K562 (cell line): ENCODE data around the gene PLCL2. TPM values are rescaled to one million over a fixed set of nuclear protein-coding genes. Genes with fewer than 3 reads are reported as not detected.

Experiments used
- ATAC-seq: fragments of 200-7000 bp; cut with Tn5 transposase; 3 replicates; pipeline ENCODE4 v1.9.1; 2020; ENCODE audit warnings: moderate library complexity
- BruUV-seq: library from RNA; stranded (reverse); fragments of 400-500 nt; replicated peaks from 2 replicates; lab custom pipeline; 2021; lab: Mats Ljungman, UMichigan
- CTCF ChIA-PET: fragments of 300-600 bp; formaldehyde crosslinking; extraction: SDS; loops from one replicate; lab custom pipeline; 2021; ENCODE audit warnings: low intra/inter-chr PET ratio; lab: Yijun Ruan, JAX
- POLR2A ChIA-PET: fragments of 300-600, 350-650 bp; sonication (Branson Sonifier 250); formaldehyde crosslinking; extraction: SDS; loops from one replicate; lab custom pipeline; 2021; ENCODE audit warnings: antibody characterized with exemption, inconsistent platforms; lab: Yijun Ruan, JAX
- DNase-seq, 4 experiments: peaks; one replicate each; pipeline versions ENCODE4 v3.0.0 to v3.0.0-alpha.2; 2011 to 2018; ENCODE audit warnings: low spot score in 3 of 4, mixed read lengths in 3 of 4; ENCODE audit errors: extremely low read depth in 1 of 4
- FAIRE-seq: peaks from 2 replicates; lab custom pipeline; 2011; peaks lifted over from hg19 to GRCh38; lab: Jason Lieb, UNC
- H2AFZ ChIP-seq: 2 replicates; pipeline ENCODE4 v1.6.0; 2011; ENCODE audit warnings: low read depth, low read length, control low read depth, inconsistent platforms
- H3K27ac ChIP-seq: fragments of 200-600 bp; 3 replicates; pipeline ENCODE4 v1.8.0; 2011; ENCODE audit warnings: low read depth, mild to moderate bottlenecking, control low read depth, inconsistent platforms, low read length, moderate library complexity, mixed read lengths; ENCODE audit errors: extremely low read depth
- H3K27me3 ChIP-seq, 2 experiments: fragments of 300-600 bp in 1 of 2; 2 replicates in 1 of 2; 3 replicates in 1 of 2; pipeline versions ENCODE4 v1.6.0 to v1.8.0; 2011; ENCODE audit warnings: inconsistent platforms in 2 of 2, low read length in 2 of 2, mild to moderate bottlenecking in 1 of 2, mixed read lengths in 1 of 2, moderate library complexity in 1 of 2; ENCODE audit not compliant: control insufficient read depth in 2 of 2, insufficient read depth in 2 of 2
- H3K36me3 ChIP-seq: fragments of 300-600 bp; 3 replicates; pipeline ENCODE4 v1.8.0; 2011; ENCODE audit warnings: mild to moderate bottlenecking, low read length, inconsistent platforms; ENCODE audit not compliant: control insufficient read depth, insufficient read depth
- H3K4me1 ChIP-seq, 2 experiments: fragments of 200-600 bp in 1 of 2; replicated peaks in 1 of 2; 2 replicates in 1 of 2; 3 replicates in 1 of 2; pipeline versions ENCODE4 v1.5.1 to v1.8.0; 2011; ENCODE audit warnings: inconsistent platforms in 2 of 2, low read length in 2 of 2, mild to moderate bottlenecking in 1 of 2, mixed read lengths in 1 of 2, moderate library complexity in 1 of 2; ENCODE audit not compliant: control insufficient read depth in 2 of 2, insufficient read depth in 2 of 2
- H3K4me2 ChIP-seq: 2 replicates; pipeline ENCODE4 v1.6.1; 2011; ENCODE audit warnings: low read length, control low read depth, inconsistent platforms, mixed read lengths; ENCODE audit not compliant: insufficient read depth
- H3K4me3 ChIP-seq: fragments of 200-600 bp; sonication (generic), shearing (Covaris generic); 2 replicates; pipeline ENCODE4 v1.5.1; 2016; ENCODE audit warnings: control low read depth, inconsistent platforms
- H3K79me2 ChIP-seq: fragments of 200-600 bp; 3 replicates; pipeline ENCODE4 v1.8.0; 2011; ENCODE audit warnings: low read length, inconsistent platforms; ENCODE audit not compliant: control insufficient read depth, insufficient read depth
- H3K9ac ChIP-seq, 2 experiments: 2 replicates each; pipeline versions ENCODE4 v1.6.0 to v1.6.1; 2011; ENCODE audit warnings: low read depth in 2 of 2, low read length in 2 of 2, control low read depth in 1 of 2, inconsistent platforms in 1 of 2, mild to moderate bottlenecking in 1 of 2, mixed read lengths in 1 of 2; ENCODE audit not compliant: insufficient read depth in 1 of 2
- H3K9me1 ChIP-seq: one replicate; pipeline ENCODE4 v1.6.0; 2011; ENCODE audit warnings: inconsistent platforms, mild to moderate bottlenecking, low read length, moderate library complexity; ENCODE audit not compliant: control insufficient read depth, insufficient read depth
- H3K9me3 ChIP-seq: replicated peaks from 2 replicates; pipeline ENCODE4 v1.5.1; 2011; ENCODE audit warnings: low read depth, low read length, inconsistent platforms; ENCODE audit not compliant: control insufficient read depth, insufficient read depth
- H4K20me1 ChIP-seq: replicated peaks from 2 replicates; pipeline ENCODE4 v1.6.1; 2011; ENCODE audit warnings: low read length, inconsistent platforms, mixed read lengths; ENCODE audit not compliant: control insufficient read depth, insufficient read depth
- ASH1L ChIP-seq: fragments of 450-650 bp; IDR thresholded peaks from 2 replicates; pipeline ENCODE4 v1.6.1; 2018; ENCODE audit warnings: borderline replicate concordance, mild to moderate bottlenecking, low read depth; ENCODE audit not compliant: partially characterized antibody
- BRF1 ChIP-seq: IDR thresholded peaks from 3 replicates; pipeline ENCODE4 v1.6.1; 2011; ENCODE audit warnings: borderline replicate concordance, mild to moderate bottlenecking; ENCODE audit not compliant: insufficient read length; ENCODE audit errors: extremely low read depth
- FOXA1 ChIP-seq: fragments of 450-650 bp; IDR thresholded peaks from 2 replicates; pipeline ENCODE4 v1.6.1; 2016; ENCODE audit warnings: mild to moderate bottlenecking, borderline replicate concordance
- MTA2 ChIP-seq: fragments of 450-650 bp; IDR thresholded peaks from 2 replicates; pipeline ENCODE4 v1.6.1; 2016; ENCODE audit warnings: low read depth
- MYC ChIP-seq, 2 experiments: fragments of 250-450 bp in 1 of 2; sonication (Bioruptor Pico) in 1 of 2; IDR thresholded peaks; 2 replicates each; pipeline versions ENCODE4 v1.5.1 to v1.6.1; 2012 to 2021; ENCODE audit warnings: low read depth in 2 of 2, borderline replicate concordance in 1 of 2, improper control_type of control experiment in 1 of 2, low read length in 1 of 2, mild to moderate bottlenecking in 1 of 2, moderate library complexity in 1 of 2
- NR2F6 ChIP-seq: fragments of 450-650 bp; formaldehyde crosslinking; IDR thresholded peaks from 2 replicates; pipeline ENCODE4 v1.4.0; 2020; ENCODE audit warnings: mild to moderate bottlenecking
- SMAD3 ChIP-seq: fragments of 450-650 bp; formaldehyde crosslinking; conservative IDR thresholded peaks from 2 replicates; pipeline ENCODE4 v1.4.0; 2020; ENCODE audit warnings: mild to moderate bottlenecking
- ZC3H11A ChIP-seq: IDR thresholded peaks from 2 replicates; pipeline ENCODE4 v1.6.1; 2012; ENCODE audit warnings: low read depth, low read length, improper control_type of control experiment
- ZNF175 ChIP-seq: fragments of 200-800 bp; sonication (Bioruptor generic); IDR thresholded peaks from 2 replicates; pipeline ENCODE4 v1.6.1; 2016; ENCODE audit warnings: low read depth, mild to moderate bottlenecking, missing genetic modification characterization, missing compliant biosample characterization
- ZNF41 ChIP-seq: fragments of 250-450 bp; sonication (Bioruptor Pico); conservative IDR thresholded peaks from 2 replicates; pipeline ENCODE4 v1.4.0; 2020; ENCODE audit warnings: mild to moderate bottlenecking
- WGBS: fragments of 100-300 bp; shearing (Covaris generic); methylation state at CpG from one replicate; pipeline ENCODE4 v1.1.6; 2016; ENCODE audit warnings: low coverage, mixed read lengths; ENCODE audit not compliant: insufficient coverage; ENCODE audit errors: missing lambda C conversion rate; 5-methylcytosine and 5-hydroxymethylcytosine counted together
- in situ Hi-C: fragments of 300-500 bp; cut with MboI; formaldehyde crosslinking; loops from 4 replicates; pipeline ENCODE4 v1.15.0; 2018; ENCODE audit warnings: inconsistent platforms, mixed read lengths
- intact Hi-C: fragments of 100-400 bp; cut with micrococcal nuclease; formaldehyde crosslinking; loops from 2 replicates; pipeline ENCODE4 v1.14.2; 2022
- polyA plus RNA-seq, 8 experiments: library from polyadenylated mRNA; depleted of rRNA in 4 of 8; stranded (reverse) in 5 of 8; unstranded in 3 of 8; fragments of >200 nt; fragmentation: Nextera tagmentation in 2 of 8; fragmentation: Illumina TruSeq in 1 of 8; extraction: Ambion mirVana in 2 of 8; extraction: Trizol in 1 of 8; gene quantifications; 2 replicates each; pipeline versions ENCODE4 v1.2.1 to v1.2.3, GENCODE V29; 2011 to 2014; ENCODE audit warnings: inconsistent platforms in 1 of 8, missing spikeins in 1 of 8
- total RNA-seq, 7 experiments: library from RNA; depleted of rRNA in 6 of 7; stranded (reverse); fragments of >200 nt in 6 of 7; fragmentation: Illumina TruSeq in 2 of 7; extraction: Trizol in 2 of 7; gene quantifications; 2 replicates each; pipeline versions ENCODE4 v1.2.1 to v1.2.3, GENCODE V29; 2011 to 2021; ENCODE audit warnings: low replicate concordance in 1 of 7

PLCL2 gene
- total and polyA plus RNA-seq, 9 of the 15 experiments (the other 6 are each of a cell fraction or from before 2014, with no cell fraction given), result 0.03 to 0.18 (median 0.11) TPM; not detected in 2

DNA sequence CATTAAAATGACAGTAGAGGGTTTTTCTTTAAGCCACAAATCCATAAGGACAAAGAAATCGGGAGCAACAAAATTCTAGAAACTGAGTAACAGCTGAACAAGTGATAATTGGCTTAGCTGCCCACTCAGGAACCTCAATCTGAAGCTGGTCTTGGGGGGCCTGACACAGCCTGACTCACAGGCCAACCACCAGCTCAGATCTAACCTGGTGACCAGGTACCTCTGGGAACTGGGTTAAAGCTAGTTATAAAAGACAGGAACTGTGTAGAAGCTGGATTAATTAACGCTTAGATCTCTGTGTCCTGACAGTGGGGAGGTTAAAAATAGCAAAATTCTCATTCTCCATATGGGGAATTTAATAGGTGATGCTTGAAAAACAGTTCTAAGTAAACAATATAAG lies 161.9 kb downstream of the PLCL2 start:
- Histone ChIP-seq H3K9ac (no peak overlapping the region), H3K4me3 (no peak overlapping the region), H3K4me1 (no peaks in the 10 kb centered on the region), H3K36me3 (no peaks in the 10 kb centered on the region), H4K20me1 (no peaks in the 10 kb centered on the region), H3K79me2 (no peaks in the 10 kb centered on the region), H2AFZ (no peak overlapping the region), H3K27me3 (peaks cover 0 to 4% of the 10 kb centered on the region in 2 experiments; a peak in 1 of 5 replicates), H3K9me3 (no peaks in the 10 kb centered on the region), H3K27ac (no peak overlapping the region), H3K4me2 (no peak overlapping the region), H3K9me1 (no peaks in the 10 kb centered on the region)
- ChIA-PET CTCF (no interaction called here), POLR2A (interaction anchor here (0.7 kb wide), 1 partner anchor 15 kb away, joined by 3 read pairs; no protein-coding TSS in a partner anchor)
- DNase-seq (no peak), ATAC-seq (no peak), FAIRE-seq (no peak)
- intact Hi-C loops, result no loop called here
- WGBS, result 0% methylated on average over 2 of the region's 2 CpGs
- BruUV-seq, result no TSS peak
- in situ Hi-C loops, result no loop called here
- TF ChIP-seq ZNF41, result no peak
- TF ChIP-seq ZNF175, result no peak
- no peak for TF ChIP-seq BRF1
- no peak for TF ChIP-seq FOXA1
- TF ChIP-seq NR2F6 (CRISPR knock-in tag), result no peak
- TF ChIP-seq MYC (IDR thresholded peaks at IDR 0.05; ENCODE audit: low read depth, low read length), result no peak
- TF ChIP-seq MYC (CRISPR knock-in tag; IDR thresholded peaks at IDR 0.05; ENCODE audit: borderline replicate concordance, low read depth), result no peak
- TF ChIP-seq ASH1L, result no peak
- no peak for TF ChIP-seq ZC3H11A
- no peak for TF ChIP-seq SMAD3 (CRISPR knock-in tag)
- TF ChIP-seq MTA2, result no peak
